Measurements from ENCODE around the gene AFP. TPM values are rescaled to one million over a fixed set of nuclear protein-coding genes. Genes with fewer than 3 reads are reported as not detected.

AFP gene
- total and polyA plus RNA-seq, 2 of the 8 experiments (the other 6 are each of a cell fraction or from before 2014, with no cell fraction given) = 6.1 to 10.4 TPM

- H3K4me2 ChIP-seq (ENCODE audit: insufficient read depth in 1 of 2, low read depth in 2 of 2, low read length in 2 of 2) = no peak overlapping the region
- no peaks in the 10 kb centered on the region for H4K20me1 ChIP-seq (replicated peaks in 1 of 2; ENCODE audit: control insufficient read depth in 1 of 2, insufficient read depth in 2 of 2, low read length in 2 of 2)
- no peak overlapping the region for H3K56ac ChIP-seq (replicated peaks; ENCODE audit: insufficient read length, low read depth, low read length)
- no peak overlapping the region for H2BK15ac ChIP-seq (ENCODE audit: low read length)
- H3K9ac ChIP-seq (replicated peaks in 1 of 4; ENCODE audit: extremely low read depth in 1 of 4, low read depth in 3 of 4, low read length in 3 of 4) = no peak overlapping the region
- H3K23ac ChIP-seq (ENCODE audit: insufficient read length) = no peak overlapping the region
- peaks cover 0 to 4% (median 0%) of the 10 kb centered on the region in 4 experiments; a peak in 3 of 7 replicates for H3K4me1 ChIP-seq (replicated peaks in 1 of 4; ENCODE audit: control insufficient read depth in 3 of 4, insufficient read depth in 4 of 4, low read length in 3 of 4)
- H2AK5ac ChIP-seq (ENCODE audit: low read depth, low read length) = no peak overlapping the region
- no peak overlapping the region for H3K4ac ChIP-seq (replicated peaks; ENCODE audit: insufficient read length, low read depth, low read length)
- 86% methylated on average over 6 of the region's 6 CpGs; no CpG with 5 or more reads in 1 of the 2 experiments for WGBS, 2 experiments (ENCODE audit: extremely low coverage in 1 of 2, insufficient coverage in 1 of 2, insufficient read length in 1 of 2, insufficient replicate concordance in 2 of 2, low coverage in 1 of 2, low lambda C conversion rate in 2 of 2, missing lambda C conversion rate in 1 of 2)
- H3K9me3 ChIP-seq (ENCODE audit: insufficient read depth in 2 of 2, low read depth in 1 of 2, low read length in 1 of 2) = no peaks in the 10 kb centered on the region
- H3K79me2 ChIP-seq (ENCODE audit: control insufficient read depth in 1 of 2, insufficient read depth in 2 of 2, low read length in 2 of 2) = no peaks in the 10 kb centered on the region
- no peak overlapping the region for H4K8ac ChIP-seq (ENCODE audit: extremely low read depth, insufficient read depth, low read length)
- H3K27ac ChIP-seq (ENCODE audit: low read depth, low read length) = no peak overlapping the region
- no peaks in the 10 kb centered on the region for H3K36me3 ChIP-seq (ENCODE audit: control insufficient read depth in 2 of 4, insufficient read depth in 4 of 4, low read length in 3 of 4)
- FAIRE-seq (no peak), DNase-seq (ENCODE audit: low read depth in 1 of 2, low spot score in 2 of 2) (no peak)
- no peaks in the 10 kb centered on the region for H3K27me3 ChIP-seq (replicated peaks in 1 of 4; ENCODE audit: control insufficient read depth in 3 of 4, extremely low read depth in 1 of 4, insufficient read depth in 3 of 4, low read length in 3 of 4)
- no peaks in the 10 kb centered on the region for H3K79me1 ChIP-seq (ENCODE audit: low read depth, low read length)
- H2BK20ac ChIP-seq (ENCODE audit: low read length) = no peak overlapping the region
- no peak overlapping the region for H2BK120ac ChIP-seq (replicated peaks; ENCODE audit: low read depth, low read length)
- H3K4me3 ChIP-seq (ENCODE audit: extremely low read depth in 1 of 4, insufficient read depth in 2 of 4, low read depth in 3 of 4, low read length in 4 of 4) = no peak overlapping the region
- H2AFZ ChIP-seq (ENCODE audit: low read length) = no peak overlapping the region
- ChIA-PET CTCF (ENCODE audit: partially characterized antibody) (interaction anchor here (0.9 to 2.0 kb wide), 5 partner anchors 10 to 30 kb away, joined by 3 to 9 read pairs (median 5); no protein-coding TSS in a partner anchor), POLR2A (ENCODE audit: partially characterized antibody) (no interaction called here)
- no peak overlapping the region for H2BK12ac ChIP-seq (ENCODE audit: low read depth, low read length)
- no peak for TF ChIP-seq NRF1 (IDR thresholded peaks at IDR 0.05; ENCODE audit: low read depth, low read length)
- no peak for TF ChIP-seq RNF2 (IDR thresholded peaks at IDR 0.05; ENCODE audit: borderline replicate concordance, low read depth, low read length, missing control alignments, poor library complexity, severe bottlenecking)
- no peak for TF ChIP-seq TAF7 (optimal IDR thresholded peaks at IDR 0.05; ENCODE audit: borderline replicate concordance, low read depth, low read length)
- TF ChIP-seq SP2 (IDR thresholded peaks at IDR 0.05; ENCODE audit: low read length) = no peak
- TF ChIP-seq YY1 (IDR thresholded peaks at IDR 0.05; ENCODE audit: low read depth, low read length) = no peak
- H3K23me2 ChIP-seq (ENCODE audit: low read depth, low read length) = no peaks in the 10 kb centered on the region
- no peak overlapping the region for H4K91ac ChIP-seq (replicated peaks; ENCODE audit: insufficient read length, low read length)
- no peak overlapping the region for H3K14ac ChIP-seq (ENCODE audit: insufficient read length)
- H3K18ac ChIP-seq (ENCODE audit: extremely low read depth, low read length) = no peak overlapping the region
- no peak overlapping the region for H4K5ac ChIP-seq (ENCODE audit: insufficient read length, low read depth, low read length)
- no peak overlapping the region for H2BK5ac ChIP-seq (ENCODE audit: low read depth, low read length)
These were observed 18.0 kb upstream of the AFP start for GRCh38 chr4:73417973-73418372.
